HEK293 (cell line): ENCODE results near the gene MPV17L2.

Source experiments
- CTCF ChIA-PET: fragments of 350-600 bp; formaldehyde crosslinking; extraction: SDS; loops from one replicate; lab custom pipeline; 2021; ENCODE audit warnings: antibody characterized with exemption; lab: Yijun Ruan, JAX
- POLR2A ChIA-PET: fragments of 300-600 bp; formaldehyde crosslinking; extraction: SDS; loops from one replicate; lab custom pipeline; 2020; ENCODE audit warnings: antibody characterized with exemption, inconsistent platforms; lab: Yijun Ruan, JAX
- H3K27ac ChIP-seq: fragments of 200-500 bp; sonication (Bioruptor generic); 2 replicates; pipeline ENCODE4 v1.5.1; 2014; ENCODE audit warnings: low read depth, low read length, control low read depth, inconsistent platforms; ENCODE audit errors: extremely low read depth
- H3K36me3 ChIP-seq, 2 experiments: fragments of 200-500 bp in 1 of 2; sonication (Bioruptor generic) in 1 of 2; 1 replicate in 1 of 2; 2 replicates in 1 of 2; pipeline ENCODE4 v1.5.1; 2014 to 2017; ENCODE audit warnings: inconsistent platforms in 2 of 2, low read length in 2 of 2; ENCODE audit not compliant: control insufficient read depth in 2 of 2, insufficient read depth in 1 of 2
- H3K4me1 ChIP-seq: fragments of 200-500 bp; sonication (Bioruptor generic); 2 replicates; pipeline ENCODE4 v1.5.1; 2014; ENCODE audit warnings: mild to moderate bottlenecking, low read length, inconsistent platforms; ENCODE audit not compliant: control insufficient read depth, insufficient read depth
- H3K4me3 ChIP-seq: 2 replicates; pipeline ENCODE4 v1.5.1; 2011; ENCODE audit warnings: low read depth, mild to moderate bottlenecking, control low read depth, low read length, moderate library complexity
- H3K9me3 ChIP-seq: fragments of 200-500 bp; sonication (Bioruptor generic); 2 replicates; pipeline ENCODE4 v1.5.1; 2014; ENCODE audit warnings: low read depth, low read length, inconsistent platforms; ENCODE audit not compliant: control insufficient read depth, insufficient read depth
- BCL11B ChIP-seq: fragments of 450-650 bp; formaldehyde crosslinking; IDR thresholded peaks from 2 replicates; pipeline ENCODE4 v1.5.1; 2016; ENCODE audit warnings: low read depth, missing biosample characterization, missing genetic modification characterization
- CTCF ChIP-seq: fragments of 450-650 bp; formaldehyde crosslinking; IDR thresholded peaks from 2 replicates; pipeline ENCODE4 v1.5.1; 2016; ENCODE audit warnings: missing biosample characterization, missing genetic modification characterization
- KLF8 ChIP-seq: fragments of 450-650 bp; formaldehyde crosslinking; IDR thresholded peaks from 2 replicates; pipeline ENCODE4 v1.5.1; 2016; ENCODE audit warnings: missing biosample characterization, missing genetic modification characterization
- MYNN ChIP-seq: fragments of 450-650 bp; formaldehyde crosslinking; IDR thresholded peaks from 2 replicates; pipeline ENCODE4 v1.5.1; 2016; ENCODE audit warnings: missing biosample characterization, missing genetic modification characterization, borderline replicate concordance
- PRDM4 ChIP-seq: fragments of 450-650 bp; formaldehyde crosslinking; IDR thresholded peaks from 2 replicates; pipeline ENCODE4 v1.5.1; 2017; ENCODE audit warnings: missing biosample characterization, missing genetic modification characterization
- PRDM6 ChIP-seq: fragments of 450-650 bp; formaldehyde crosslinking; IDR thresholded peaks from 2 replicates; pipeline ENCODE4 v1.5.1; 2017; ENCODE audit warnings: missing biosample characterization, missing genetic modification characterization
- TSHZ1 ChIP-seq: fragments of 450-650 bp; formaldehyde crosslinking; IDR thresholded peaks from 2 replicates; pipeline ENCODE4 v1.5.1; 2016; ENCODE audit warnings: missing biosample characterization, missing genetic modification characterization, borderline replicate concordance
- YY2 ChIP-seq: fragments of 450-650 bp; formaldehyde crosslinking; IDR thresholded peaks from 2 replicates; pipeline ENCODE4 v1.5.1; 2016; ENCODE audit warnings: missing biosample characterization, missing genetic modification characterization
- ZBTB11 ChIP-seq: fragments of 450-650 bp; formaldehyde crosslinking; conservative IDR thresholded peaks from 2 replicates; pipeline ENCODE4 v1.5.1; 2016; ENCODE audit warnings: low read depth, missing biosample characterization, missing genetic modification characterization
- ZBTB20 ChIP-seq: fragments of 450-650 bp; formaldehyde crosslinking; IDR thresholded peaks from 2 replicates; pipeline ENCODE4 v1.5.1; 2016; ENCODE audit warnings: missing biosample characterization, missing genetic modification characterization
- ZFP69B ChIP-seq: fragments of 450-650 bp; formaldehyde crosslinking; IDR thresholded peaks from 2 replicates; pipeline ENCODE4 v1.5.1; 2016; ENCODE audit warnings: missing biosample characterization, missing genetic modification characterization
- ZNF140 ChIP-seq: fragments of 450-650 bp; formaldehyde crosslinking; IDR thresholded peaks from 2 replicates; pipeline ENCODE4 v1.5.1; 2016; ENCODE audit warnings: missing biosample characterization, missing genetic modification characterization
- ZNF155 ChIP-seq: fragments of 450-650 bp; formaldehyde crosslinking; IDR thresholded peaks from 2 replicates; pipeline ENCODE4 v1.5.1; 2016; ENCODE audit warnings: missing biosample characterization, missing genetic modification characterization
- ZNF18 ChIP-seq: fragments of 450-650 bp; formaldehyde crosslinking; IDR thresholded peaks from 2 replicates; pipeline ENCODE4 v1.5.1; 2016; ENCODE audit warnings: missing biosample characterization, missing genetic modification characterization
- ZNF341 ChIP-seq: fragments of 450-650 bp; formaldehyde crosslinking; IDR thresholded peaks from 2 replicates; pipeline ENCODE4; 2016; ENCODE audit warnings: low read depth, missing biosample characterization, missing genetic modification characterization
- ZNF398 ChIP-seq: fragments of 450-650 bp; formaldehyde crosslinking; IDR thresholded peaks from 2 replicates; pipeline ENCODE4 v1.5.1; 2017; ENCODE audit warnings: missing biosample characterization, missing genetic modification characterization
- ZNF600 ChIP-seq: fragments of 450-650 bp; formaldehyde crosslinking; IDR thresholded peaks from 2 replicates; pipeline ENCODE4 v1.5.1; 2016; ENCODE audit warnings: missing biosample characterization, missing genetic modification characterization
- ZNF654 ChIP-seq: fragments of 450-650 bp; formaldehyde crosslinking; IDR thresholded peaks from 2 replicates; pipeline ENCODE4 v1.5.1; 2016; ENCODE audit warnings: low read depth, missing biosample characterization, missing genetic modification characterization
- ZNF747 ChIP-seq: fragments of 450-650 bp; formaldehyde crosslinking; IDR thresholded peaks from 2 replicates; pipeline ENCODE4 v1.5.1; 2016; ENCODE audit warnings: missing biosample characterization, missing genetic modification characterization
- ZNF76 ChIP-seq: fragments of 450-650 bp; formaldehyde crosslinking; IDR thresholded peaks from 2 replicates; pipeline ENCODE4; 2016; ENCODE audit warnings: low read depth, missing biosample characterization, missing genetic modification characterization, borderline replicate concordance
- ZNF785 ChIP-seq: fragments of 450-650 bp; formaldehyde crosslinking; IDR thresholded peaks from 2 replicates; pipeline ENCODE4 v1.5.1; 2016; ENCODE audit warnings: missing biosample characterization, missing genetic modification characterization

Gene MPV17L2

GRCh38 chr19:18152442-18152816, 40.6 kb upstream of the MPV17L2 start:
- Histone ChIP-seq H3K9me3 (no peaks in the 10 kb centered on the region), H3K36me3 (peaks cover 0 to 21% of the 10 kb centered on the region in 2 experiments; a peak in 1 of 3 replicates), H3K4me1 (peaks cover 7% of the 10 kb centered on the region), H3K27ac (peak overlapping the region; percentile 74), H3K4me3 (peak overlapping the region; percentile 56)
- ChIA-PET CTCF (interaction anchor here (0.6 to 2.9 kb wide), 10 partner anchors 9 to 170 kb away, joined by 3 to 24 read pairs (median 4); partner anchors contain the start of gene LSM4), POLR2A (interaction anchor here (0.6 to 1.8 kb wide), 5 partner anchors 15 to 785 kb away, joined by 3 to 7 read pairs (median 4); no protein-coding TSS in a partner anchor)
- TF ChIP-seq ZBTB11 (tag by site-specific recombination) (peak; percentile 88), YY2 (tag by site-specific recombination) (no peak), ZNF747 (tag by site-specific recombination) (no peak), CTCF (tag by site-specific recombination) (peak; percentile 87), ZNF785 (tag by site-specific recombination) (no peak), ZNF600 (no peak), ZNF18 (tag by site-specific recombination) (no peak), ZNF155 (tag by site-specific recombination) (no peak), ZNF654 (tag by site-specific recombination) (0 out of 2 replicates have a peak, but pooled peaks have one; percentile 4), PRDM4 (tag by site-specific recombination) (0 out of 2 replicates have a peak, but pooled peaks have one; percentile 1), MYNN (no peak), KLF8 (tag by site-specific recombination) (no peak), PRDM6 (tag by site-specific recombination) (no peak), ZNF341 (tag by site-specific recombination) (peak; percentile 77), BCL11B (tag by site-specific recombination) (peak; percentile 61; the same call in 1 of the 2 replicates), ZNF398 (tag by site-specific recombination) (no peak), ZFP69B (no peak), TSHZ1 (tag by site-specific recombination) (no peak), ZBTB20 (tag by site-specific recombination) (no peak), ZNF76 (tag by site-specific recombination) (peak; percentile 57; the same call in 1 of the 2 replicates), ZNF140 (tag by site-specific recombination) (no peak)
